Measurements from ENCODE around the gene LPP. TPM values are rescaled to one million over a fixed set of nuclear protein-coding genes. Genes with fewer than 3 reads are reported as not detected.
"Not testable (repeated sequence)": the region's sequence is repeated elsewhere in the genome, so short reads cannot be mapped to it uniquely, and the experiment has no call there.

LPP gene
- total RNA-seq, 4 donors from 2014 or later = 56.0 to 65.7 (median 58.1) TPM

GRCh38 chr3:188126276-188126675 is 27.7 kb upstream of the LPP start:
- no peak for DNase-seq
- no peaks in the 10 kb centered on the region for H3K9me3 ChIP-seq
- peak overlapping the region in 1 of 4 donors; percentile 0 for H3K27ac ChIP-seq
- H3K36me3 ChIP-seq = no peaks in the 10 kb centered on the region
- H3K4me1 ChIP-seq = peaks cover 19 to 26% of the 10 kb centered on the region in 2 donors
- in situ Hi-C loops (cut with MboI; ENCODE audit: low sequenced_read_pairs in 4 of 4) = no loop called here
- H3K27me3 ChIP-seq = no peaks in the 10 kb centered on the region
- H3K4me3 ChIP-seq = no peak overlapping the region
- TF ChIP-seq POLR2A (IDR thresholded peaks at IDR 0.05) (no peak), CTCF (IDR thresholded peaks at IDR 0.05 in 4 of 5, conservative IDR thresholded peaks at IDR 0.05 in 1 of 5) (no peak)
- intact Hi-C loops (cut with DNase I; ENCODE audit: low total_unique reads) = no loop called here
- no peak for ATAC-seq

- H3K27ac ChIP-seq = peak overlapping the region in 2 of 4 donors; percentile 0 to 14
- peaks cover 12 to 19% of the 10 kb centered on the region in 2 donors for H3K4me1 ChIP-seq
- no peak for TF ChIP-seq POLR2A (IDR thresholded peaks at IDR 0.05)
- TF ChIP-seq CTCF (IDR thresholded peaks at IDR 0.05 in 4 of 5, conservative IDR thresholded peaks at IDR 0.05 in 1 of 5) = no peak
- H3K9me3 ChIP-seq = no peaks in the 10 kb centered on the region
- no peak overlapping the region for H3K4me3 ChIP-seq
- H3K36me3 ChIP-seq = no peaks in the 10 kb centered on the region
- intact Hi-C loops (cut with DNase I; ENCODE audit: low total_unique reads) (no loop called here), in situ Hi-C loops (cut with MboI; ENCODE audit: low sequenced_read_pairs in 4 of 4) (no loop called here)
- peak in 1 of 2 donors; percentile 52 for ATAC-seq
- peak in 1 of 2 donors; percentile 38 for DNase-seq
- H3K27me3 ChIP-seq = no peaks in the 10 kb centered on the region
Measured at GRCh38 chr3:188126934-188127333, 27.0 kb upstream of the LPP start.

DNA sequence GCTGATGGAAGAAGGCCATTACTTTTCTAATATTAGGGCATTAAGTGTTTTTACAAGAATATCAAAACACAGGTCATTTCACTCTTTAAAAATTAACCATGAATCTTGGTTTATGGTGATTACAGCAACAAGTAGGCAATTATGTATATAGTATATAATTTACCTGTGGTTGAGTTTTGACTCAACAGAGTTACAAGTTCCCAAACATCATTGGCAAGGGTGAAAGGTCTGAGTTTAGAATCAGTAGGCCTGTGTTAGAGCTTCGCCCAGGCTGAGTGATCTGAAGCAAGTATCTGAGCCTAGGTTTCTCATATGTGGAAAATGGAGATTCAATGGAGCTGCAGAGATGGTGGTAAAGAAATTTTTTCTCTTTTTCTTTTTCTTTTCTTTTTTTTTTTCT is 25.1 kb upstream of the LPP start:
- H3K4me3 ChIP-seq = no peak overlapping the region
- no peaks in the 10 kb centered on the region for H3K36me3 ChIP-seq
- no peaks in the 10 kb centered on the region for H3K27me3 ChIP-seq
- DNase-seq (no peak), ATAC-seq (no peak)
- no peak overlapping the region for H3K27ac ChIP-seq
- in situ Hi-C loops (cut with MboI; ENCODE audit: low sequenced_read_pairs in 4 of 4) = no loop called here
- intact Hi-C loops (cut with DNase I; ENCODE audit: low total_unique reads) = no loop called here
- peaks cover 0 to 10% of the 10 kb centered on the region in 2 donors for H3K4me1 ChIP-seq
- no peaks in the 10 kb centered on the region for H3K9me3 ChIP-seq
- TF ChIP-seq CTCF (IDR thresholded peaks at IDR 0.05 in 4 of 5, conservative IDR thresholded peaks at IDR 0.05 in 1 of 5) (no peak), POLR2A (IDR thresholded peaks at IDR 0.05) (no peak)

DNA sequence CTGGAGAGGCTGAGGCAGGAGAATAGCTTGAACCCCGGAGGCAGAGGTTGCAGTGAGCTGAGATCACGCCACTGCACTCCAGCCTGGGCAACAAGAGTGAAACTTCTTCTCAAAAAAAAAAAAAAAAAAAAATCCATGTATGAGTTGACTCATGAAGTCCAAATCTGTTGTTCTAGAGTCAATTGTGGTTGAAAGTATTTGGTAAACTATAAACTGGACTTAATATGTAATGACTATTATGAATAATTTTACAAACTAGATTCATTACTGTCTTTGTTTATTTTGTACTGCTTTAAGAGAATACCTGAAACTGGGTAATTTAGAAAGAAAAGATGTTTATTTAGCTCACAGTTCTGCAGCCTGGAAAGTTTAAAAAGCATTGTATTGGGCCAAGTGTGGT is 22.9 kb upstream of the LPP start:
- H3K9me3 ChIP-seq; in situ Hi-C loops (cut with MboI; ENCODE audit: low sequenced_read_pairs in 4 of 4); H3K4me1 ChIP-seq; intact Hi-C loops (cut with DNase I; ENCODE audit: low total_unique reads); H3K27ac ChIP-seq; H3K27me3 ChIP-seq; H3K4me3 ChIP-seq; DNase-seq; ATAC-seq; H3K36me3 ChIP-seq: not testable (repeated sequence)

DNA sequence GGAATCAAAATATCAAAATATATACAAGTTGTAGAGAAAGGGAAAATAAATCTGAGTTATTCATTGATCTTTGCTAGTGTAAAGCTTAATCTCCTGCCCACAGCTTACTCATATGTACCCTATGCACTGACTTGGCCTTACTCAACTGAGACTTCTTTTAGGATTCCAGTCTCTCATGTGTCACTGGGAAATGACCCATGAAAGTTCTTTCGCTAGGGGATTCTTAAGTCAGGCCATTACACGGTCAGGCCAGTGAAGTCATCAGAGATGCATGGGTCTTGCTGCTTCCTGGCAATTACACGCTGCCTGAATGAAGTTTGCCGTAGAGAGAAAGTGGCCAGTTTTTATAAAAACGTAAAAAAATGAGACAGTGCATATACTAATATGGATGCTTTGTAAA is 20.7 kb upstream of the LPP start:
- no peak for DNase-seq
- in situ Hi-C loops (cut with MboI; ENCODE audit: low sequenced_read_pairs in 4 of 4) = no loop called here
- Histone ChIP-seq H3K4me3 (no peak overlapping the region), H3K4me1 (no peaks in the 10 kb centered on the region), H3K9me3 (no peaks in the 10 kb centered on the region), H3K36me3 (no peaks in the 10 kb centered on the region), H3K27me3 (no peaks in the 10 kb centered on the region), H3K27ac (no peak overlapping the region)
- ATAC-seq = no peak
- TF ChIP-seq CTCF (IDR thresholded peaks at IDR 0.05 in 4 of 5, conservative IDR thresholded peaks at IDR 0.05 in 1 of 5) (no peak), POLR2A (IDR thresholded peaks at IDR 0.05) (no peak)
- intact Hi-C loops (cut with DNase I; ENCODE audit: low total_unique reads) = no loop called here

All from gastrocnemius medialis (tissue), 4 donors.